OCI-LY3 (cell line): ENCODE data around the gene DCPS.

Source experiments
- H2AFZ ChIP-seq: fragments of 200-600, 300-600 bp; shearing (Covaris generic); 2 replicates; pipeline ENCODE4 v1.6.0; 2014; ENCODE audit warnings: antibody characterized with exemption, low read depth, low read length
- H3K27ac ChIP-seq: fragments of 200-600, 300-600 bp; sonication (generic); 2 replicates; pipeline ENCODE4 v1.5.1; 2014; ENCODE audit warnings: mild to moderate bottlenecking, low read length, moderate library complexity, mixed read lengths
- H3K27me3 ChIP-seq: fragments of 200-600, 300-600 bp; sonication (generic); 2 replicates; pipeline ENCODE4 v1.6.1; 2014; ENCODE audit warnings: low read depth, low read length, mixed read lengths
- H3K36me3 ChIP-seq: fragments of 200-600, 300-600 bp; sonication (generic); replicated peaks from 2 replicates; pipeline ENCODE3; 2014; ENCODE audit warnings: low read depth, low read length, mixed read lengths
- H3K4me1 ChIP-seq: fragments of 300-600, 200-600 bp; sonication (generic); 2 replicates; pipeline ENCODE4 v1.6.1; 2014; ENCODE audit warnings: low read length, mixed read lengths
- H3K4me2 ChIP-seq: fragments of 200-600, 300-600 bp; sonication (generic); 2 replicates; pipeline ENCODE4 v1.6.1; 2014; ENCODE audit warnings: low read length, mixed read lengths
- H3K4me3 ChIP-seq: fragments of 300-600, 200-600 bp; sonication (generic); 2 replicates; pipeline ENCODE4 v1.5.1; 2014; ENCODE audit warnings: antibody characterized with exemption, mild to moderate bottlenecking, low read length, moderate library complexity
- H3K79me2 ChIP-seq: fragments of 300-600, 200-600 bp; shearing (Covaris generic); 2 replicates; pipeline ENCODE4 v1.6.1; 2014; ENCODE audit warnings: mild to moderate bottlenecking, low read length, mixed read lengths
- H3K9ac ChIP-seq: fragments of 300-600, 200-600 bp; shearing (Covaris generic); 2 replicates; pipeline ENCODE4 v1.6.0; 2014; ENCODE audit warnings: mild to moderate bottlenecking, low read length, moderate library complexity
- H3K9me3 ChIP-seq: fragments of 200-600, 300-600 bp; shearing (Covaris generic); 2 replicates; pipeline ENCODE4 v1.6.1; 2014; ENCODE audit warnings: low read length, mixed read lengths; ENCODE audit not compliant: insufficient read depth
- H4K20me1 ChIP-seq: fragments of 200-600, 300-600 bp; sonication (generic); 2 replicates; pipeline ENCODE4 v1.6.1; 2016; ENCODE audit warnings: low read length, mixed read lengths; ENCODE audit not compliant: insufficient read depth
- EZH2phosphoT487 ChIP-seq: fragments of 200-600 bp; shearing (Covaris generic); IDR thresholded peaks from 2 replicates; pipeline ENCODE4 v1.6.1; 2018; ENCODE audit warnings: antibody characterized with exemption, mixed run types, low read depth
- TF ChIP-seq, protein P1 (sequence below): fragments of 200-600, 300-600 bp; sonication (generic); IDR thresholded peaks from 2 replicates; pipeline ENCODE4 v1.5.1; 2014; ENCODE audit warnings: antibody characterized with exemption, low read length, low read depth

The DCPS gene

DNA sequence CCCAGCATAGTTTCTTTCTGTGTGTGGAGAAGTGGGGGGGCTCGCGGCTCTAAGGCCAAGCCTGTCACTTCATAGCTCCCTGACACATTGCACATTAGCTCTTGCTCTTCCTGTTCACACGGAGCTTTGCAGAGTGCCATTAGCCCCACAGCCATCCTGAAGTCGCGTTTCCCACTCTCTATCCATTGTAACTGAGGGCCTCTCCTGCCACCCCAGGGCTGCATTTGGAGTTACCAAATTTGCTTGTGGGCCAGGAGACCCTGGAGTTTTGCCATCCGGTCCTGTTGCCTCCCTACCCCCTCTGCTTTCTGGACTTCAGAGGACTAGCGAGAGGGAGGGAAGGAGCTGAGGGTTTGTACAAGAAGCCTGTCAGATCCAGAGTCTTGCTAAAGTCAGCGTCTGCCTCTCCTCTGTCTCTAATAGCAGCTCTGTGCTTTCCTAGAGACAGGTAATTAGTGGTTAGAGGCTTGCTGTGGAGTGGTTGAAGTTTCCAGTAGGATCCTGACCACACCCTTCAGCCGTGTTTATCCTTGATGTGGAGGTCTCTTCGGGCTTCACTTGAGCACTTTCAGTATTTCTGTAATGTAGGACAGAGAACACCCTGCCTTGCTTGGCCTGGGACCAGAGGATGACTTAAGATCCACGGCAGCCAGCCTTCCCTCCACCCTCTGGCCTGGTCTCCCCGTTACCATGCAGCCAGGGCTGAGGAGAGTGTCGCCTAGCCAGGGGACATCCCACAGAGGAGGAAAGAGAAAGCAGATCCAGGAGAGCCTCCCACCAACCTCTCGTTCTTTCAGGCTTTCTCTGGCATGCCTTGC, 14.1 kb downstream of the DCPS start:
- Histone ChIP-seq H2AFZ (no peak overlapping the region), H3K9ac (peak overlapping the region; percentile 21; the same call in 1 of the 2 replicates), H3K36me3 (peaks cover 48% of the 10 kb centered on the region), H3K27ac (peak overlapping the region; percentile 50), H3K4me1 (peaks cover 40% of the 10 kb centered on the region), H3K4me2 (peak overlapping the region; percentile 42), H3K27me3 (no peaks in the 10 kb centered on the region), H4K20me1 (peaks cover 18% of the 10 kb centered on the region; the same call in 1 of the 2 replicates), H3K4me3 (no peak overlapping the region), H3K9me3 (no peaks in the 10 kb centered on the region), H3K79me2 (peaks cover 56% of the 10 kb centered on the region)
- TF ChIP-seq EZH2phosphoT487 = no peak
- TF ChIP-seq, protein P1, sequence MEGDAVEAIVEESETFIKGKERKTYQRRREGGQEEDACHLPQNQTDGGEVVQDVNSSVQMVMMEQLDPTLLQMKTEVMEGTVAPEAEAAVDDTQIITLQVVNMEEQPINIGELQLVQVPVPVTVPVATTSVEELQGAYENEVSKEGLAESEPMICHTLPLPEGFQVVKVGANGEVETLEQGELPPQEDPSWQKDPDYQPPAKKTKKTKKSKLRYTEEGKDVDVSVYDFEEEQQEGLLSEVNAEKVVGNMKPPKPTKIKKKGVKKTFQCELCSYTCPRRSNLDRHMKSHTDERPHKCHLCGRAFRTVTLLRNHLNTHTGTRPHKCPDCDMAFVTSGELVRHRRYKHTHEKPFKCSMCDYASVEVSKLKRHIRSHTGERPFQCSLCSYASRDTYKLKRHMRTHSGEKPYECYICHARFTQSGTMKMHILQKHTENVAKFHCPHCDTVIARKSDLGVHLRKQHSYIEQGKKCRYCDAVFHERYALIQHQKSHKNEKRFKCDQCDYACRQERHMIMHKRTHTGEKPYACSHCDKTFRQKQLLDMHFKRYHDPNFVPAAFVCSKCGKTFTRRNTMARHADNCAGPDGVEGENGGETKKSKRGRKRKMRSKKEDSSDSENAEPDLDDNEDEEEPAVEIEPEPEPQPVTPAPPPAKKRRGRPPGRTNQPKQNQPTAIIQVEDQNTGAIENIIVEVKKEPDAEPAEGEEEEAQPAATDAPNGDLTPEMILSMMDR = no peak

DNA sequence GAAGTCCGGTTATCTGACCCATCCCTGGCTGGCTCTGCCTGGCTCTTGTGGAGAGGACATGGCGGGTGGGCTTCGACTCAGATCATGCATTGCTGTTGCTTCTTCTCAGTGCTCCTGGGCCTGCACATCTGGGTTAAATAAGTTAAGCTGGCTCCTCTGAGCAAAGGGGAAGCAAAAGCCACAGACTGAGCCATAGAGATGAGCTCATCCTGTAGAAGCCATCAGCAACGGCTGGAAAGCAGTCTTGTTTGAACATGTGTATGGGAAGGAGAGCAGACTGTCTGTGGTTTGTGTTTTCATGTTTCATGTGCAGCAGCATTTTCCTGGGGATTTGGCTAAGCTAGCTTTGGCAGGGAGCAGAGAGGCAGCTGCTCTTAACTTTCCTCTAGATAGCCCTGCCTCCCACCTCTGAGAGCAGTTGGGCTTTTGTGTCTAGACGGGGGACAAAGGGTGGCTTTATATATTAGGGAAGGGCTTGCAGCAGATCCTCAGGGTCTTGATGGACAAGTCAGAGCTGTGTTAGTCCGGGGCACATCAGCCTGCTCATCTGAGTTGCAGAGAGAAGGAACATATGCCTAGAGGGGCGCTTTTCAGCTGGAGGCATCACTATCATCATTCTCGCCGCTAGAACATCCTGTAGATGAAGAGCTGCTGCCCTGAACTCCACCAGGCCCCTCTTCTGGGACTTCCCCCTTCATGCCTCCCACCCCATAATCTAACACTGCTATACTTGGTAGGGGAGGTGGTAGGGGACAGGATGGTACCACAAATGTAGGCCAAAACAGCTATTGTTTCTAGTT, 14.9 kb downstream of the DCPS start:
- Histone ChIP-seq H3K9me3 (no peaks in the 10 kb centered on the region), H3K4me2 (peak overlapping the region; percentile 42), H2AFZ (no peak overlapping the region), H3K36me3 (peaks cover 41% of the 10 kb centered on the region), H3K27ac (peak overlapping the region; percentile 50), H3K9ac (peak overlapping the region; percentile 31; the same call in 1 of the 2 replicates), H3K79me2 (peaks cover 53% of the 10 kb centered on the region), H3K27me3 (no peaks in the 10 kb centered on the region), H4K20me1 (peaks cover 18% of the 10 kb centered on the region; the same call in 1 of the 2 replicates), H3K4me1 (peaks cover 32% of the 10 kb centered on the region), H3K4me3 (no peak overlapping the region)
- no peak for TF ChIP-seq EZH2phosphoT487
- TF ChIP-seq, protein P1 = no peak

DNA sequence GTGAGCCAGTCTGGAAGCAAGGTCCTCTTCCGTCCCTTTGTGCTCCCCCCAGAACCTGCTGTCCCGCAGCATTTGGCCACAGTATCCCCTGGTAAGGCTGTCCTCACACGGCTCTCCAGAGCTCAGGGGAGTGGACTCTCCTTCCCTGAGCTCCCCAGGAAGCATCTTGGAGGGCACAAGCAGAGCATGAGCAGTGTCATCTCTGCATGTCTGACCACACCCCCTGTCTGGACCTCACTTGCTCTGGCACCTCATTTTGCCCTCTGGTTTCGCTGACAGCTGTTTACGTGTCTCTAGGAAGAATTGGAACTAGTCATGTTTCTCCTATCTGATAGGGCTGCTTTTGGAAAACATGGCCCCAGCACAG, 15.5 kb downstream of the DCPS start:
- Histone ChIP-seq H4K20me1 (peaks cover 16% of the 10 kb centered on the region; the same call in 1 of the 2 replicates), H3K27ac (no peak overlapping the region), H3K36me3 (peaks cover 38% of the 10 kb centered on the region), H3K9ac (no peak overlapping the region), H3K4me2 (no peak overlapping the region), H3K9me3 (no peaks in the 10 kb centered on the region), H3K4me1 (peaks cover 26% of the 10 kb centered on the region), H3K79me2 (peaks cover 49% of the 10 kb centered on the region), H2AFZ (no peak overlapping the region), H3K4me3 (no peak overlapping the region), H3K27me3 (no peaks in the 10 kb centered on the region)
- TF ChIP-seq, protein P1 = no peak
- no peak for TF ChIP-seq EZH2phosphoT487

DNA sequence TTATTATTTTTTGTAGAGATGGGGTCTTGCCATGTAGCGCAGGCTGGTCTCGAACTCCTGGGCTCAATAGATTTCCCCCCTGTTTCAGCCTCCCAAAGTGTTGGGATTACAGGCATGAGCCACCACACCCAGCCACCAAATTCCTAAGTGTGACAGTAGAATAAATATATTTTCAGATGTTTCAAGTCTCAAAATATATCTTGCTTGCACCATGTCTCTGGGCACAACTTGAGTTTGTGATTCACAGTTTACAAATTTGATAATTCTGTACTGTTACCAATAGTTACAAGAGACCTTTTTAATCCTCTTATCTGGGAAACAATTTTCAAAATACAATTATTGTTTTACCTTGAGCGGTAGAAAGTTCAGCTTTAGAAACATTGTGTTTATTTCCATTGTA, 19.1 kb downstream of the DCPS start:
- Histone ChIP-seq H3K27me3 (no peaks in the 10 kb centered on the region), H4K20me1 (peaks cover 18% of the 10 kb centered on the region; the same call in 1 of the 2 replicates), H3K4me2 (no peak overlapping the region), H3K9me3 (no peaks in the 10 kb centered on the region), H2AFZ (no peak overlapping the region), H3K4me1 (peaks cover 14% of the 10 kb centered on the region), H3K36me3 (peaks cover 15% of the 10 kb centered on the region), H3K4me3 (no peak overlapping the region), H3K9ac (no peak overlapping the region), H3K27ac (no peak overlapping the region), H3K79me2 (peaks cover 37% of the 10 kb centered on the region)
- TF ChIP-seq, protein P1 = no peak
- TF ChIP-seq EZH2phosphoT487 = no peak
